GM18517 (cell line): ENCODE measurements around the gene CORT.
A peak's percentile ranks its signal among the peaks of the same experiment; 100 is the strongest.
"Not testable (repeated sequence)": the region's sequence is repeated elsewhere in the genome, so short reads cannot be mapped to it uniquely, and the experiment has no call there.

Experiments used
- ATAC-seq: cut with Tn5 transposase; IDR thresholded peaks from one replicate; pipeline ENCODE4 v1.9.1; 2021; ENCODE audit warnings: mild to moderate bottlenecking, moderate library complexity; ENCODE audit not compliant: unreplicated experiment

Gene CORT

GRCh38 chr1:10449751-10450150 lies at the start of gene CORT:
Gene CORT, plus strand, starts transcription at chr1:10450031. Its CDS starts 193 bp downstream, at chr1:10450224.
- ATAC-seq, result no peak

GRCh38 chr1:10401281-10401680 lies 48.5 kb upstream of the CORT start:
- no peak for ATAC-seq

GRCh38 chr1:10402729-10403274 lies 47.0 kb upstream of the CORT start:
- no peak for ATAC-seq

- ATAC-seq, result no peak
Measured at GRCh38 chr1:10407201-10407600, 42.6 kb upstream of the CORT start.

- ATAC-seq, result no peak
Measured at GRCh38 chr1:10415211-10415930, 34.5 kb upstream of the CORT start.

GRCh38 chr1:10415967-10416366 lies 33.9 kb upstream of the CORT start:
- not testable (repeated sequence) for ATAC-seq

GRCh38 chr1:10418741-10419140 lies 31.1 kb upstream of the CORT start:
- not testable (repeated sequence) for ATAC-seq

GRCh38 chr1:10419351-10419750 lies 30.5 kb upstream of the CORT start:
- no peak for ATAC-seq

GRCh38 chr1:10421637-10422036 lies 28.2 kb upstream of the CORT start:
- ATAC-seq, result no peak

- no peak for ATAC-seq
Measured at GRCh38 chr1:10424034-10424433, 25.8 kb upstream of the CORT start.

GRCh38 chr1:10424651-10425050 lies 25.2 kb upstream of the CORT start:
- ATAC-seq, result no peak

- ATAC-seq, result not testable (repeated sequence)
Measured at GRCh38 chr1:10425826-10426534, 23.9 kb upstream of the CORT start.

- ATAC-seq, result not testable (repeated sequence)
Measured at GRCh38 chr1:10426535-10426848, 23.3 kb upstream of the CORT start.

- no peak for ATAC-seq
Measured at GRCh38 chr1:10428984-10429383, 20.8 kb upstream of the CORT start.

GRCh38 chr1:10429868-10430215 lies 20.0 kb upstream of the CORT start:
- no peak for ATAC-seq

- ATAC-seq, result peak; percentile 68
Measured at GRCh38 chr1:10430216-10431069, 19.4 kb upstream of the CORT start, which contains the start of gene CENPS. Gene CENPS, plus strand, starts transcription at chr1:10430433. Its CDS starts 85 bp downstream, at chr1:10430518.

GRCh38 chr1:10431070-10431730 lies 18.6 kb upstream of the CORT start:
- ATAC-seq, result no peak

- ATAC-seq, result no peak
Measured at GRCh38 chr1:10432910-10433700, 16.7 kb upstream of the CORT start.

- ATAC-seq, result no peak
Measured at GRCh38 chr1:10433790-10434189, 16.0 kb upstream of the CORT start.

- ATAC-seq, result no peak
Measured at GRCh38 chr1:10434590-10434989, 15.2 kb upstream of the CORT start.
